Trophoblast cell (in vitro differentiated cells and primary cell): Measurements from ENCODE around the gene IL32.

Experiments
- DNase-seq, 2 donors: peaks; one replicate each; pipeline ENCODE4 v3.0.0-alpha.2; 2016
- H2AFZ ChIP-seq: 2 replicates; pipeline ENCODE4 v1.6.1; 2013; ENCODE audit warnings: low read length, moderate library complexity, mild to moderate bottlenecking; ENCODE audit not compliant: insufficient read depth, poor library complexity
- H2AK5ac ChIP-seq: 2 replicates; pipeline ENCODE4 v1.6.1; 2013; ENCODE audit warnings: mild to moderate bottlenecking, low read length
- H2BK120ac ChIP-seq: 2 replicates; pipeline ENCODE4 v1.6.1; 2013; ENCODE audit warnings: low read length, mild to moderate bottlenecking, moderate library complexity; ENCODE audit not compliant: insufficient read depth, poor library complexity
- H2BK12ac ChIP-seq: 2 replicates; pipeline ENCODE4 v1.6.1; 2013; ENCODE audit warnings: mild to moderate bottlenecking, low read length, moderate library complexity
- H2BK5ac ChIP-seq: 2 replicates; pipeline ENCODE4 v1.6.1; 2013; ENCODE audit warnings: low read length, low read depth, moderate library complexity, mild to moderate bottlenecking; ENCODE audit not compliant: poor library complexity
- H3K14ac ChIP-seq: 2 replicates; pipeline ENCODE4 v1.6.1; 2013; ENCODE audit warnings: mild to moderate bottlenecking, low read length
- H3K18ac ChIP-seq: 2 replicates; pipeline ENCODE4 v1.6.1; 2013; ENCODE audit warnings: mild to moderate bottlenecking, low read length
- H3K23ac ChIP-seq: 2 replicates; pipeline ENCODE4 v1.6.1; 2013; ENCODE audit warnings: low read length
- H3K27ac ChIP-seq: 2 replicates; pipeline ENCODE4 v1.5.1; 2013; ENCODE audit warnings: low read depth, mild to moderate bottlenecking, inconsistent platforms, low read length, moderate library complexity
- H3K27me3 ChIP-seq: 2 replicates; pipeline ENCODE4 v1.6.1; 2013; ENCODE audit warnings: inconsistent platforms, mild to moderate bottlenecking, low read length, moderate library complexity; ENCODE audit not compliant: insufficient read depth
- H3K36me3 ChIP-seq, 2 experiments: 1 replicate in 1 of 2; 2 replicates in 1 of 2; pipeline ENCODE4 v1.6.1; 2013; ENCODE audit warnings: low read length in 2 of 2, mild to moderate bottlenecking in 2 of 2, moderate library complexity in 1 of 2; ENCODE audit not compliant: insufficient read depth in 2 of 2, control insufficient read depth in 1 of 2
- H3K4ac ChIP-seq: 2 replicates; pipeline ENCODE4 v1.6.1; 2013; ENCODE audit warnings: low read depth, mild to moderate bottlenecking, low read length, moderate library complexity
- H3K4me1 ChIP-seq, 2 experiments: 1 replicate in 1 of 2; 2 replicates in 1 of 2; pipeline ENCODE4 v1.6.1; 2013; ENCODE audit warnings: low read length in 2 of 2, mild to moderate bottlenecking in 2 of 2, moderate library complexity in 1 of 2; ENCODE audit not compliant: insufficient read depth in 2 of 2, control insufficient read depth in 1 of 2
- H3K4me2 ChIP-seq: 2 replicates; pipeline ENCODE4 v1.6.1; 2013; ENCODE audit warnings: inconsistent platforms, mild to moderate bottlenecking, low read length, moderate library complexity
- H3K4me3 ChIP-seq: 2 replicates; pipeline ENCODE4 v1.5.1; 2013; ENCODE audit warnings: mild to moderate bottlenecking, low read depth, low read length, inconsistent platforms
- H3K79me1 ChIP-seq: one replicate; pipeline ENCODE4 v1.6.1; 2013; ENCODE audit warnings: low read length
- H3K79me2 ChIP-seq: 2 replicates; pipeline ENCODE4 v1.6.1; 2013; ENCODE audit warnings: low read length, mild to moderate bottlenecking; ENCODE audit not compliant: control insufficient read depth, insufficient read depth, poor library complexity
- H3K9ac ChIP-seq: 2 replicates; pipeline ENCODE4 v1.6.1; 2013; ENCODE audit warnings: mild to moderate bottlenecking, low read length
- H3K9me3 ChIP-seq: 2 replicates; pipeline ENCODE4 v1.6.1; 2013; ENCODE audit warnings: low read depth, mild to moderate bottlenecking, control low read depth, inconsistent platforms, low read length; ENCODE audit not compliant: insufficient read depth
- H4K12ac ChIP-seq: 2 replicates; pipeline ENCODE4 v1.6.1; 2013; ENCODE audit warnings: low read depth, mild to moderate bottlenecking, low read length, moderate library complexity
- H4K8ac ChIP-seq: 2 replicates; pipeline ENCODE4 v1.6.1; 2013; ENCODE audit warnings: low read depth, mild to moderate bottlenecking, low read length, moderate library complexity
- H4K91ac ChIP-seq: one replicate; pipeline ENCODE4 v1.6.1; 2013; ENCODE audit warnings: low read depth, mild to moderate bottlenecking, low read length, moderate library complexity
- WGBS: extraction: QIAGEN DNeasy Blood & Tissue Kit; methylation state at CpG from one replicate; pipeline ENCODE4 v1.1.7; 2013; ENCODE audit warnings: missing lambda C conversion rate; ENCODE audit not compliant: insufficient read length, insufficient coverage; ENCODE audit errors: extremely low coverage; 5-methylcytosine and 5-hydroxymethylcytosine counted together

IL32 gene

DNA sequence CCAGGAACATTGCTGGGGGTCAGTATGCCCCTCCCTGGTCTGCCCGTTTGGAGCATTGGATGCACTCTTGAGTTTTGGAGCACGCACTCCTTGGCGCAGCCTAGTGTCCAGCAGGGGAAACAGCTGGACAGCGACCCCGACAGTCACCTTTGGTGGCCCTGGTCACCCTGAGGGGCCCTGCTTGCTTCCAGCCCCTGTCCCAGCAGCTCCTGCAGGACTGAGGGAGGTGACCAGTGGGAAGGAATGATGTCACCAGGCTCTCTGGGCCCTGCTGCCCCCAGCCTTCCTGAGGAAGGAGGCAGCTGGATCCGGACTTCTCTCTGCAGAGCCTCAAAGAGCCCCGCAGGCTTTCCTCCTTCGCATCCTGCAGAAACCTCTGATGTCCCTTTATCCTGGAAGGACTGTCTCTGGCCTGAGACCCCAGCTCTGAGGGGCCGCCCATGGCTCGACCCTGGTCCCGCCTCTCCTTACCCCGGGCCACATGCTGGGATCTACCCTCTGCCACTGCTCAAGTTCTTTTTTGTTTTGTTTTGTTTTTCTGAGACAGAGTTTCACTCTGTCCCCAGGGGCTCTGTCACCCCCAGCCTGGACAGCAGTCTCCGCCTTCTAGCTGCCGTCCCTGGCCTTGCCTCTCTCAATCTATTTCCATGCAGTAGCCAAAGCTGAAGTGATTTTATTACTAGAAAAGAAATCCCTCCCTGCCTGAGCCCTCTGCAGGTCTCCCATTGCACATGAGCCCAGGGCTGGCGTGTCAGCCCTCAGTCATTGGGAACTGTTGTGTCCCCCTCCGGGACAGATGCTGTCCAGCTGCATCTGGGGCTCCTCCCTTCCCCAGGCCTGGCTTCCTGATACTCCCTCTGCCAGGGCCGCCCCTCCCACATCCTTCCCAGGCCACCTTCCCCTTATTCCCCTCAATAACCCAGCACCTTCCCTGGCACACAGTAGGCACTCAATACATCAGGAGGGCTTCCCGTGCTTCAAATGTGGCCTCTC is 22.1 kb downstream of the IL32 start:
- Histone ChIP-seq H4K8ac (no peak overlapping the region), H4K91ac (no peak overlapping the region), H3K14ac (no peak overlapping the region), H3K9ac (no peak overlapping the region), H2AK5ac (no peak overlapping the region), H3K23ac (no peak overlapping the region), H2BK12ac (no peak overlapping the region), H3K79me2 (no peaks in the 10 kb centered on the region), H3K4me3 (no peak overlapping the region), H4K12ac (no peak overlapping the region), H3K27ac (no peak overlapping the region), H3K79me1 (no peaks in the 10 kb centered on the region), H3K27me3 (no peaks in the 10 kb centered on the region), H3K4ac (no peak overlapping the region), H3K4me2 (no peak overlapping the region), H3K18ac (no peak overlapping the region), H3K9me3 (no peaks in the 10 kb centered on the region), H3K4me1 (no peaks in the 10 kb centered on the region), H3K36me3 (no peaks in the 10 kb centered on the region), H2BK120ac (no peak overlapping the region), H2AFZ (no peak overlapping the region), H2BK5ac (no peak overlapping the region)
- no CpG with 5 or more reads among the region's 18 CpGs for WGBS
- no peak for DNase-seq

- no peaks in the 10 kb centered on the region for H3K9me3 ChIP-seq
- no peak overlapping the region for H3K4ac ChIP-seq
- no peak overlapping the region for H3K18ac ChIP-seq
- no peak overlapping the region for H3K4me3 ChIP-seq
- H3K4me1 ChIP-seq: no peaks in the 10 kb centered on the region
- H2AFZ ChIP-seq: no peak overlapping the region
- no peak overlapping the region for H3K27ac ChIP-seq
- no peak overlapping the region for H2AK5ac ChIP-seq
- H4K8ac ChIP-seq: no peak overlapping the region
- no peaks in the 10 kb centered on the region for H3K79me1 ChIP-seq
- H3K27me3 ChIP-seq: no peaks in the 10 kb centered on the region
- no peak overlapping the region for H2BK12ac ChIP-seq
- H2BK120ac ChIP-seq: no peak overlapping the region
- no peaks in the 10 kb centered on the region for H3K36me3 ChIP-seq
- no peak overlapping the region for H3K4me2 ChIP-seq
- no peak overlapping the region for H3K9ac ChIP-seq
- no peak overlapping the region for H2BK5ac ChIP-seq
- DNase-seq: no peak
- H3K79me2 ChIP-seq: no peaks in the 10 kb centered on the region
- H3K14ac ChIP-seq: no peak overlapping the region
- WGBS: no CpG with 5 or more reads among the region's 7 CpGs
- H4K12ac ChIP-seq: no peak overlapping the region
- no peak overlapping the region for H4K91ac ChIP-seq
- no peak overlapping the region for H3K23ac ChIP-seq
Observed at GRCh38 chr16:3088450-3088849, 23.0 kb downstream of the IL32 start.

DNA sequence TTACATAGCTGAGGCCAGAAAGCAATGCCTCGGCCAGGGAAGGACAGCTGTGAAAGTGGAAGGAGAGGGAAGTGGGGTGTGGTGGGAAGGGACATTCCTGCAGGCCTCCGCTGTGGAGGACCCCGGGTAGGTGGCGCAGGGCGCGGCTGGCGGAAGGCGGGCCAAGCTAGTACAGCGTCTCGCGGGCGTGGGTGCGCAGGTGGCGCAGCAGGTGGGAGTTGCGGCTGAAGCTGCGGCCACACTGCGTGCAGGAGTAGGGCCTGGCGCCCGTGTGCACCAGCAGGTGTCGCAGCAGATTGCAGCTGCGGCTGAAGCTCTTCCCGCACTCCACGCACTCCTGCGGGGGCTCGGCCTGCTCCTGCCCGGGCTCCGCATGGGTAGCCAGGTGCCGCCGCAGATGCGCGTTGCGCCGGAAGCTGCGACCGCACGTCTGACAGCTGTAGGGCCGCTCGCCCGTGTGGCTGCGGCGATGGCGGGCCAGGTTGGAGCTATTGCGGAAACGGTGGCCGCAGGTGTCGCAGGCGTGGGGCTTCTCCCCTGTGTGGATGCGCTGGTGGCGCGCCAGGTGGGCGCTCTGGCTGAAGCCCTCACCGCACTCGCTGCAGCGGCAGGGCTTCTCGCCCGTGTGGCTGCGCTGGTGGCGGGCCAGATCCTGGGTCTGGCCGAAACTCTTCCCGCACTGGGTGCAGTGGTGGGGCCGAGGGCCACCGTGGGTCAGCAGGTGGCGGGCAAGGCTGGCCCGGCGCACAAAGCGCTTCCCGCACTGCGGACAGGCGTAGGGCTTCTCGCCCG is 23.7 kb downstream of the IL32 start:
- peak in 1 of 2 donors; percentile 9 for DNase-seq
- WGBS: no CpG with 5 or more reads among the region's 71 CpGs

GRCh38 chr16:3089717-3090592 is 24.5 kb downstream of the IL32 start:
- Histone ChIP-seq H2BK120ac (no peak overlapping the region), H3K27me3 (no peaks in the 10 kb centered on the region), H2AK5ac (no peak overlapping the region), H3K4me3 (no peak overlapping the region), H3K14ac (no peak overlapping the region), H3K9ac (no peak overlapping the region), H4K91ac (no peak overlapping the region), H3K4ac (no peak overlapping the region), H3K4me1 (no peaks in the 10 kb centered on the region), H3K36me3 (no peaks in the 10 kb centered on the region), H3K79me2 (no peaks in the 10 kb centered on the region), H3K79me1 (no peaks in the 10 kb centered on the region), H4K12ac (no peak overlapping the region), H4K8ac (no peak overlapping the region), H3K4me2 (no peak overlapping the region), H3K23ac (no peak overlapping the region), H2BK5ac (no peak overlapping the region), H3K9me3 (no peaks in the 10 kb centered on the region), H2AFZ (no peak overlapping the region), H3K27ac (no peak overlapping the region), H3K18ac (no peak overlapping the region), H2BK12ac (no peak overlapping the region)
- WGBS: no CpG with 5 or more reads among the region's 81 CpGs
- peak; percentile 56 to 77 for DNase-seq

More for the DNA sequence above, 23.7 kb downstream of the IL32 start:
- H3K14ac ChIP-seq: no peak overlapping the region
- H3K4ac ChIP-seq: no peak overlapping the region
- H3K9ac ChIP-seq: no peak overlapping the region
- no peak overlapping the region for H2AFZ ChIP-seq
- no peaks in the 10 kb centered on the region for H3K36me3 ChIP-seq
- H3K4me2 ChIP-seq: no peak overlapping the region
- H3K27ac ChIP-seq: no peak overlapping the region
- no peak overlapping the region for H4K12ac ChIP-seq
- H3K23ac ChIP-seq: no peak overlapping the region
- no peak overlapping the region for H3K4me3 ChIP-seq
- no peaks in the 10 kb centered on the region for H3K79me1 ChIP-seq
- H3K27me3 ChIP-seq: no peaks in the 10 kb centered on the region
- no peaks in the 10 kb centered on the region for H3K79me2 ChIP-seq
- no peak overlapping the region for H2BK120ac ChIP-seq
- H2AK5ac ChIP-seq: no peak overlapping the region
- H4K8ac ChIP-seq: no peak overlapping the region
- H3K4me1 ChIP-seq: no peaks in the 10 kb centered on the region
- H2BK5ac ChIP-seq: no peak overlapping the region
- no peak overlapping the region for H3K18ac ChIP-seq
- no peaks in the 10 kb centered on the region for H3K9me3 ChIP-seq
- H4K91ac ChIP-seq: no peak overlapping the region
- no peak overlapping the region for H2BK12ac ChIP-seq
